ENCODE measurements around the gene C11orf65. TPM values are rescaled to one million over a fixed set of nuclear protein-coding genes. Genes with fewer than 3 reads are reported as not detected.

C11orf65 gene
- total RNA-seq, 2 experiments from 2014 or later, result 0.98 to 2.0 TPM

DNA sequence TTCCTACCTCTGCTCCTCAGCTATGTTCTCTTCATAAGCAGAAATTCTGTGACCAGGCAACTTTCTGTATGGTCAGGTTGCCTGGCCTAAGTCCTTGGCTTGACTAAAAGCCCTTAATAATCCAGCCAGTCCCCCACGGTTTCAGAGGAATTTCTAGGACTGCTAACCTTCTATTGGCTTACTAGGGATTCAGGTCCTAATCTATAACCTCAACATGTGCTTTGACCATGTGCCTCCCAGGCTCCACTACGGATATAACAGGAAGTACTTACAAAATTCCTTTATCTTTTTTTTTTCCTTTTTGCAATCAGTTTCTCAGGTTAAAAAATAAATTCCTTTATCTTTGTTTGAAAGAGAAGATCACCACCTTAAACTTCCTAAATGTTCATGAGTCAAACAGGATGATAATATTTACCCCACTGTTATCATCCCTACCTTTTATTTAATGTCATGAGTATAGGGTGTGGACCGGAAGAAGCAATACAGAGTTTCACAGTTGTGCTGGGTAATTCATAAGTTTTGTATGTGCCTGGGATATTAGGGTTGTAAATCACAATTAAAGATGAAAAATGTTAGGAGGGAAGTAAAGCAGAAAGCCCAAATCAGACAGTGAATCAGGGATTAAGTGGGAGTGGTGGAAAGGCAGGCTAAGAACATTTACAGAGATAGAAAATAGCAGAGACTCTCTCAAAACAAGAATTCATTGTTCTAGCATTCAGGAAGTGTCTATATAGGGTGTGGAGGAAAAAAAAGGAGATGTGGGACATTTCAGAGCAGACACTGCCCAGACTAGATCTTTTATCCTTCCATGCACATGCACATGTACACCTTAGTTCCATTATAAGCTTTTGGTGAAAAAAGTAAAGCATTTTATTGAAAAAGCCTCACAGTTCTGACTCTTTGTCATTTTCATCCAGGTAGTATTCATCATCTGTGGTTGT is 41.6 kb upstream of the C11orf65 start:
- H3K79me2 ChIP-seq (ENCODE audit: insufficient read depth, low read depth, low read length), result no peaks in the 10 kb centered on the region
- H3K4me3 ChIP-seq (ENCODE audit: low read depth, low read length, poor library complexity, severe bottlenecking), result no peak overlapping the region
- no peaks in the 10 kb centered on the region for H3K9me2 ChIP-seq (ENCODE audit: insufficient read depth, low read length)
- H4K20me1 ChIP-seq (ENCODE audit: insufficient read depth, low read length), result no peaks in the 10 kb centered on the region
- TF ChIP-seq EZH2phosphoT487 (IDR thresholded peaks at IDR 0.05; ENCODE audit: borderline replicate concordance, low read depth, low read length), result no peak
- TF ChIP-seq, protein P1, sequence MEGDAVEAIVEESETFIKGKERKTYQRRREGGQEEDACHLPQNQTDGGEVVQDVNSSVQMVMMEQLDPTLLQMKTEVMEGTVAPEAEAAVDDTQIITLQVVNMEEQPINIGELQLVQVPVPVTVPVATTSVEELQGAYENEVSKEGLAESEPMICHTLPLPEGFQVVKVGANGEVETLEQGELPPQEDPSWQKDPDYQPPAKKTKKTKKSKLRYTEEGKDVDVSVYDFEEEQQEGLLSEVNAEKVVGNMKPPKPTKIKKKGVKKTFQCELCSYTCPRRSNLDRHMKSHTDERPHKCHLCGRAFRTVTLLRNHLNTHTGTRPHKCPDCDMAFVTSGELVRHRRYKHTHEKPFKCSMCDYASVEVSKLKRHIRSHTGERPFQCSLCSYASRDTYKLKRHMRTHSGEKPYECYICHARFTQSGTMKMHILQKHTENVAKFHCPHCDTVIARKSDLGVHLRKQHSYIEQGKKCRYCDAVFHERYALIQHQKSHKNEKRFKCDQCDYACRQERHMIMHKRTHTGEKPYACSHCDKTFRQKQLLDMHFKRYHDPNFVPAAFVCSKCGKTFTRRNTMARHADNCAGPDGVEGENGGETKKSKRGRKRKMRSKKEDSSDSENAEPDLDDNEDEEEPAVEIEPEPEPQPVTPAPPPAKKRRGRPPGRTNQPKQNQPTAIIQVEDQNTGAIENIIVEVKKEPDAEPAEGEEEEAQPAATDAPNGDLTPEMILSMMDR (conservative IDR thresholded peaks at IDR 0.05; ENCODE audit: low read length), result no peak
- CTCF ChIA-PET (ENCODE audit: unreplicated experiment), result no interaction called here
- H3K4me2 ChIP-seq (ENCODE audit: low read length), result no peak overlapping the region
- no TSS peak for BruUV-seq (replicated peaks)
- intact Hi-C loops (cut with micrococcal nuclease; ENCODE audit: unreplicated experiment), result no loop called here
- no peaks in the 10 kb centered on the region for H3K36me3 ChIP-seq (ENCODE audit: insufficient read depth, low read length)
- POLR2A ChIA-PET, result interaction anchor here (1.1 kb wide), 1 partner anchor 89 kb away, joined by 3 read pairs; no protein-coding TSS in a partner anchor
- H3K27ac ChIP-seq (ENCODE audit: low read depth, low read length, poor library complexity, severe bottlenecking), result no peak overlapping the region
- H3K9me3 ChIP-seq (ENCODE audit: low read length), result no peaks in the 10 kb centered on the region
- H3K4me1 ChIP-seq (ENCODE audit: insufficient read depth, low read length, poor library complexity, severe bottlenecking), result no peaks in the 10 kb centered on the region
- no peak overlapping the region for H2AFZ ChIP-seq (ENCODE audit: low read length)
- no peak for DNase-seq (ENCODE audit: low spot score)

DNA sequence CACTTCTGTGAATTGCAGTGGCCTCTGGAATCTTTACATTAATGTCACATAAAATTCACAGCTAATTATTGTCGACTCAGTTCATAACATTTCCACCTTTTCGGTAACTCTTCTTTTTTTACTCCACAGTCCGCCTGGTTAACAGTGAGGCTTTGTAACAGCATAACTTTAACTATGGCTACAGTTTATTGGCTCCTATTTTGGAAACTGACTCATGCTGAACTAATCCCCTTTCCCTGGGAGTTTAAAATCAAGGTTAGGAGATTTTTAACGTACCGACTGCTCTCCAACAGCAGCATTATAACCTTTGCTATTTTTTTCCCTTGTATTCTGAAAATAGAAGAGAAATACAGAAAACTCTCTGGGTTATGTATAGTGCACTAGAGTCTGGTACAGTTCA is 34.1 kb upstream of the C11orf65 start:
- Histone ChIP-seq H3K9me2 (ENCODE audit: insufficient read depth, low read length) (no peaks in the 10 kb centered on the region), H3K4me3 (ENCODE audit: low read depth, low read length, poor library complexity, severe bottlenecking) (no peak overlapping the region), H3K4me2 (ENCODE audit: low read length) (no peak overlapping the region), H3K9me3 (ENCODE audit: low read length) (no peaks in the 10 kb centered on the region), H3K27ac (ENCODE audit: low read depth, low read length, poor library complexity, severe bottlenecking) (no peak overlapping the region), H3K79me2 (ENCODE audit: insufficient read depth, low read depth, low read length) (no peaks in the 10 kb centered on the region), H4K20me1 (ENCODE audit: insufficient read depth, low read length) (no peaks in the 10 kb centered on the region), H2AFZ (ENCODE audit: low read length) (no peak overlapping the region), H3K36me3 (ENCODE audit: insufficient read depth, low read length) (no peaks in the 10 kb centered on the region), H3K4me1 (ENCODE audit: insufficient read depth, low read length, poor library complexity, severe bottlenecking) (no peaks in the 10 kb centered on the region)
- ChIA-PET POLR2A (no interaction called here), CTCF (ENCODE audit: unreplicated experiment) (no interaction called here)
- intact Hi-C loops (cut with micrococcal nuclease; ENCODE audit: unreplicated experiment), result no loop called here
- no peak for DNase-seq (ENCODE audit: low spot score)
- TF ChIP-seq, protein P1 (conservative IDR thresholded peaks at IDR 0.05; ENCODE audit: low read length), result no peak
- no peak for TF ChIP-seq EZH2phosphoT487 (IDR thresholded peaks at IDR 0.05; ENCODE audit: borderline replicate concordance, low read depth, low read length)
- no TSS peak for BruUV-seq (replicated peaks)

DNA sequence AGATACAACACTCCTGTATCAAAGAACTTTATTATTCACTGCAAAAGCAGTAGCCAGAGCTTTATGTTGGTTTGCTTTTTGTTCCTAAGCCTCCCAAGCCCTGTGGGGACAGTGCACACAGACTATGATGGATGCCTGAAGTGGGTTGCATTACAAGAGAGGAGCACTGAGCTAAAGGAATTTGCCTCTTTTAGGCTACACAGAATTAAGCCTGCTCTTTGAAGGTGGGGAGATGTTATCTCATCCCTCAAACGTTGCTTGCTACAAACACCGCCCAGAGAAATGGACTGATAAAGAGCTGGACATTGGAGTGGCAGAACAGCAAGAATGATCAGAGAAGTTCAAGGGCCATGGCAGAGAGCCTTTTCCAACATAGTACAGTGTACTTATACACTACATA is 33.4 kb upstream of the C11orf65 start:
- TF ChIP-seq, protein P1 (conservative IDR thresholded peaks at IDR 0.05; ENCODE audit: low read length), result no peak
- TF ChIP-seq EZH2phosphoT487 (IDR thresholded peaks at IDR 0.05; ENCODE audit: borderline replicate concordance, low read depth, low read length), result no peak
- Histone ChIP-seq H3K9me2 (ENCODE audit: insufficient read depth, low read length) (no peaks in the 10 kb centered on the region), H2AFZ (ENCODE audit: low read length) (no peak overlapping the region), H3K4me3 (ENCODE audit: low read depth, low read length, poor library complexity, severe bottlenecking) (no peak overlapping the region), H3K4me2 (ENCODE audit: low read length) (no peak overlapping the region), H3K79me2 (ENCODE audit: insufficient read depth, low read depth, low read length) (no peaks in the 10 kb centered on the region), H3K27ac (ENCODE audit: low read depth, low read length, poor library complexity, severe bottlenecking) (no peak overlapping the region), H3K9me3 (ENCODE audit: low read length) (no peaks in the 10 kb centered on the region), H3K4me1 (ENCODE audit: insufficient read depth, low read length, poor library complexity, severe bottlenecking) (no peaks in the 10 kb centered on the region), H4K20me1 (ENCODE audit: insufficient read depth, low read length) (no peaks in the 10 kb centered on the region), H3K36me3 (ENCODE audit: insufficient read depth, low read length) (no peaks in the 10 kb centered on the region)
- no TSS peak for BruUV-seq (replicated peaks)
- ChIA-PET POLR2A (interaction anchor here (0.6 kb wide), 1 partner anchor 93 kb away, joined by 5 read pairs; no protein-coding TSS in a partner anchor), CTCF (ENCODE audit: unreplicated experiment) (no interaction called here)
- no peak for DNase-seq (ENCODE audit: low spot score)
- intact Hi-C loops (cut with micrococcal nuclease; ENCODE audit: unreplicated experiment), result no loop called here

Measured in OCI-LY7 (cell line).